GM04503 (cell line): ENCODE measurements around the gene PCDHGA1.
"Not testable (repeated sequence)": the region's sequence is repeated elsewhere in the genome, so short reads cannot be mapped to it uniquely, and the experiment has no call there.

Experiments
- DNase-seq: peaks from one replicate; pipeline ENCODE4 v3.0.0-alpha.2; 2012; ENCODE audit warnings: low read depth

The PCDHGA1 gene

GRCh38 chr5:141349917-141350619 is 19.8 kb downstream of the PCDHGA1 start, which contains the start of gene PCDHGB1:
Gene PCDHGB1, plus strand, starts transcription at chr5:141350099. Its CDS starts 162 bp downstream, at chr5:141350261.
- no peak for DNase-seq

GRCh38 chr5:141351591-141351990 is 21.3 kb downstream of the PCDHGA1 start:
- DNase-seq = no peak

GRCh38 chr5:141354900-141355469 is 24.7 kb downstream of the PCDHGA1 start, which contains the start of gene PCDHGA4:
Gene PCDHGA4, plus strand, starts transcription at chr5:141355021. Its CDS starts 87 bp downstream, at chr5:141355108.
- DNase-seq = no peak

- no peak for DNase-seq
Measured at GRCh38 chr5:141355641-141356040, 25.3 kb downstream of the PCDHGA1 start.

- DNase-seq = no peak
Measured at GRCh38 chr5:141356133-141356532, 25.8 kb downstream of the PCDHGA1 start.

- no peak for DNase-seq
Measured at GRCh38 chr5:141356950-141357349, 26.6 kb downstream of the PCDHGA1 start.

- no peak for DNase-seq
Measured at GRCh38 chr5:141359790-141360426, 29.6 kb downstream of the PCDHGA1 start, which contains the start of gene PCDHGB2. Gene PCDHGB2, plus strand, starts transcription at chr5:141359994. Its CDS starts 142 bp downstream, at chr5:141360136.

GRCh38 chr5:141360685-141361084 is 30.4 kb downstream of the PCDHGA1 start:
- DNase-seq = no peak

- DNase-seq = no peak
Measured at GRCh38 chr5:141362719-141363118, 32.4 kb downstream of the PCDHGA1 start.

GRCh38 chr5:141363952-141364660 is 33.8 kb downstream of the PCDHGA1 start, which contains the start of gene PCDHGA5:
Gene PCDHGA5, plus strand, starts transcription at chr5:141364162. Its CDS starts 169 bp downstream, at chr5:141364331.
- no peak for DNase-seq

GRCh38 chr5:141366016-141366896 is 35.9 kb downstream of the PCDHGA1 start:
- no peak for DNase-seq

GRCh38 chr5:141369994-141370848 is 39.9 kb downstream of the PCDHGA1 start, which contains the start of gene PCDHGB3:
Gene PCDHGB3, plus strand, starts transcription at chr5:141370242. Its CDS starts 153 bp downstream, at chr5:141370395.
- peak; percentile 9 for DNase-seq

- no peak for DNase-seq
Measured at GRCh38 chr5:141371572-141372475, 41.5 kb downstream of the PCDHGA1 start.

GRCh38 chr5:141373673-141374317 is 43.5 kb downstream of the PCDHGA1 start, which contains the start of gene PCDHGA6:
Gene PCDHGA6, plus strand, starts transcription at chr5:141373891. Its CDS starts 193 bp downstream, at chr5:141374084.
- DNase-seq = peak; percentile 15

GRCh38 chr5:141374627-141375026 is 44.3 kb downstream of the PCDHGA1 start:
- DNase-seq = no peak

- not testable (repeated sequence) for DNase-seq
Measured at GRCh38 chr5:141375444-141376155, 45.3 kb downstream of the PCDHGA1 start.

- DNase-seq = no peak
Measured at GRCh38 chr5:141382469-141383294, 52.4 kb downstream of the PCDHGA1 start, which contains the start of gene PCDHGA7. Gene PCDHGA7, plus strand, starts transcription at chr5:141382742. Its CDS starts 158 bp downstream, at chr5:141382900.
